ENCODE data around the gene SLC25A34.
A peak's percentile ranks its signal among the peaks of the same experiment; 100 is the strongest.

SLC25A34 gene

GRCh38 chr1:15733726-15734226 lies 2.3 kb upstream of the SLC25A34 start:
- no peak for DNase-seq

GRCh38 chr1:15734296-15734695 lies 1.8 kb upstream of the SLC25A34 start:
- no peak for DNase-seq

- no peak for DNase-seq
Observed at GRCh38 chr1:15734901-15735300, 1.2 kb upstream of the SLC25A34 start.

GRCh38 chr1:15735304-15736037 lies 587 bp upstream of the SLC25A34 start:
- DNase-seq, result no peak

GRCh38 chr1:15736892-15737261 lies 819 bp downstream of the SLC25A34 start:
- no peak for DNase-seq

GRCh38 chr1:15737324-15738319 lies 1.6 kb downstream of the SLC25A34 start:
- no peak for DNase-seq

- DNase-seq, result no peak
Observed at GRCh38 chr1:15738416-15739113, 2.5 kb downstream of the SLC25A34 start.

GRCh38 chr1:15739259-15739658 lies 3.2 kb downstream of the SLC25A34 start:
- DNase-seq, result no peak

GRCh38 chr1:15739745-15740144 lies 3.7 kb downstream of the SLC25A34 start:
- DNase-seq, result no peak

GRCh38 chr1:15740924-15741850 lies 5.1 kb downstream of the SLC25A34 start:
- peak; percentile 78 for DNase-seq

- no peak for DNase-seq
Observed at GRCh38 chr1:15742339-15742801, 6.3 kb downstream of the SLC25A34 start, which contains the start of gene TMEM82. TSS of gene TMEM82 (plus strand) at chr1:15742499. CDS start at chr1:15742560, 61 bp downstream.

GRCh38 chr1:15744122-15744679 lies 8.1 kb downstream of the SLC25A34 start:
- no peak for DNase-seq

- no peak for DNase-seq
Observed at GRCh38 chr1:15747378-15747777, 11.3 kb downstream of the SLC25A34 start.

- no peak for DNase-seq
Observed at GRCh38 chr1:15748264-15748663, 12.2 kb downstream of the SLC25A34 start.

- DNase-seq, result no peak
Observed at GRCh38 chr1:15748690-15749398, 12.8 kb downstream of the SLC25A34 start.

GRCh38 chr1:15749399-15750291 lies 13.6 kb downstream of the SLC25A34 start:
- no peak for DNase-seq

GRCh38 chr1:15750924-15751323 lies 14.9 kb downstream of the SLC25A34 start:
- no peak for DNase-seq

GRCh38 chr1:15751717-15752116 lies 15.7 kb downstream of the SLC25A34 start:
- DNase-seq, result no peak

GRCh38 chr1:15753776-15754175 lies 17.7 kb downstream of the SLC25A34 start:
- no peak for DNase-seq

Measured in NCI-H2107 (cell line).